Measurements from ENCODE around the gene KLHL29. TPM values are rescaled to one million over a fixed set of nuclear protein-coding genes. Genes with fewer than 3 reads are reported as not detected.

Gene KLHL29
- total and polyA plus RNA-seq, 10 donors, result 1.5 to 30.5 (median 9.4) TPM

GRCh38 chr2:23651187-23652080 lies 266.5 kb downstream of the KLHL29 start:
- Histone ChIP-seq H3K27me3 (replicated peaks in 1 of 7) (no peaks in the 10 kb centered on the region), H3K4me1 (no peaks in the 10 kb centered on the region), H3K4me3 (no peak overlapping the region), H3K27ac (no peak overlapping the region), H3K36me3 (peaks cover 0 to 6% (median 0%) of the 10 kb centered on the region in 6 donors), H3K9me3 (peaks cover 0 to 6% (median 0%) of the 10 kb centered on the region in 8 donors)
- intact Hi-C loops (cut with DNase I; ENCODE audit: low total_unique reads), result no loop called here
- DNase-seq, result no peak
- TF ChIP-seq CTCF (IDR thresholded peaks at IDR 0.05 in 8 of 11, conservative IDR thresholded peaks at IDR 0.05 in 3 of 11) (no peak), POLR2AphosphoS5 (IDR thresholded peaks at IDR 0.05) (no peak), POLR2A (IDR thresholded peaks at IDR 0.05) (no peak)
- WGBS, 5 donors, result 74 to 81% (median 79%) methylated on average over 10 of the region's 10 CpGs

GRCh38 chr2:23653326-23653725 lies 268.3 kb downstream of the KLHL29 start:
- DNase-seq, result no peak
- intact Hi-C loops (cut with DNase I; ENCODE audit: low total_unique reads), result no loop called here
- no peaks in the 10 kb centered on the region for H3K4me1 ChIP-seq
- H3K4me3 ChIP-seq, result no peak overlapping the region
- WGBS, 5 donors, result 73 to 93% (median 87%) methylated on average over 7 of the region's 7 CpGs
- TF ChIP-seq CTCF (IDR thresholded peaks at IDR 0.05 in 8 of 11, conservative IDR thresholded peaks at IDR 0.05 in 3 of 11), result no peak
- TF ChIP-seq POLR2A (IDR thresholded peaks at IDR 0.05), result no peak
- no peak for TF ChIP-seq POLR2AphosphoS5 (IDR thresholded peaks at IDR 0.05)
- peaks cover 0 to 6% (median 0%) of the 10 kb centered on the region in 6 donors for H3K36me3 ChIP-seq
- no peak overlapping the region for H3K27ac ChIP-seq
- H3K27me3 ChIP-seq (replicated peaks in 1 of 7), result no peaks in the 10 kb centered on the region
- peaks cover 0 to 6% (median 0%) of the 10 kb centered on the region in 8 donors for H3K9me3 ChIP-seq

- no peaks in the 10 kb centered on the region for H3K27me3 ChIP-seq (replicated peaks in 1 of 7)
- H3K27ac ChIP-seq, result no peak overlapping the region
- intact Hi-C loops (cut with DNase I; ENCODE audit: low total_unique reads), result no loop called here
- no peak overlapping the region for H3K4me3 ChIP-seq
- H3K36me3 ChIP-seq, result peaks cover 0 to 3% (median 0%) of the 10 kb centered on the region in 6 donors
- WGBS, 5 donors, result 88 to 98% (median 93%) methylated on average over 5 to 6 of the region's 6 CpGs
- no peaks in the 10 kb centered on the region for H3K4me1 ChIP-seq
- DNase-seq, result no peak
- TF ChIP-seq POLR2AphosphoS5 (IDR thresholded peaks at IDR 0.05) (no peak), POLR2A (IDR thresholded peaks at IDR 0.05) (no peak), CTCF (IDR thresholded peaks at IDR 0.05 in 8 of 11, conservative IDR thresholded peaks at IDR 0.05 in 3 of 11) (no peak)
- H3K9me3 ChIP-seq, result peaks cover 0 to 6% (median 0%) of the 10 kb centered on the region in 8 donors
Measured at GRCh38 chr2:23654756-23655155, 269.8 kb downstream of the KLHL29 start.

GRCh38 chr2:23655934-23656596 lies 271.1 kb downstream of the KLHL29 start:
- H3K27ac ChIP-seq, result no peak overlapping the region

More at GRCh38 chr2:23655934-23656596, 271.1 kb downstream of the KLHL29 start:
- intact Hi-C loops (cut with DNase I; ENCODE audit: low total_unique reads), result no loop called here
- DNase-seq, result no peak
- TF ChIP-seq POLR2AphosphoS5 (IDR thresholded peaks at IDR 0.05), result peak in 1 of 3 donors; percentile 22
- TF ChIP-seq CTCF (IDR thresholded peaks at IDR 0.05 in 8 of 11, conservative IDR thresholded peaks at IDR 0.05 in 3 of 11), result no peak
- Histone ChIP-seq H3K4me1 (no peaks in the 10 kb centered on the region), H3K4me3 (no peak overlapping the region), H3K36me3 (no peaks in the 10 kb centered on the region), H3K9me3 (peaks cover 0 to 6% (median 0%) of the 10 kb centered on the region in 8 donors), H3K27me3 (replicated peaks in 1 of 7) (no peaks in the 10 kb centered on the region)
- WGBS, 5 donors, result 82 to 92% (median 88%) methylated on average over 19 of the region's 19 CpGs
